ENCODE results near the gene AK5.
"Not testable (repeated sequence)": the region's sequence is repeated elsewhere in the genome, so short reads cannot be mapped to it uniquely, and the experiment has no call there.

AK5 gene

DNA sequence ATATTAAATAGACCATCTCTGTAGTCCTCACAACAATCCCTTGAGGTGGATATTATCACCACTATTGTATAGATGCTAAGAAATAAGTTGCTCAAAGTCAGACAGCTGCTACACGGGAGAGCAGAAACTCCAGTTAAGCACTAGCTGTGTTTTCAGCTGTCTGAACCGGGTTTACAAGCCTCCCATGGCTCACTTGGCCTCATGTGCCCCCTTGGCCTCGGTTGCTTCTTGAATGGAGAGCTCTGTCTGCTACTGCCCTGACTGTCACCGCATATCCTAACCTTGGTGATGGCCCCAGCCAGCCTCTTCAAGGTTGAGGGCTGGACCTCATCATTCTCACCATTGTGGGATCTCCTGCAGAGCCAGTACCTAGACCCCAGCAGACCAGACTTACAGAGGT lies 123.4 kb downstream of the AK5 start:
- DNase-seq, result no peak

DNA sequence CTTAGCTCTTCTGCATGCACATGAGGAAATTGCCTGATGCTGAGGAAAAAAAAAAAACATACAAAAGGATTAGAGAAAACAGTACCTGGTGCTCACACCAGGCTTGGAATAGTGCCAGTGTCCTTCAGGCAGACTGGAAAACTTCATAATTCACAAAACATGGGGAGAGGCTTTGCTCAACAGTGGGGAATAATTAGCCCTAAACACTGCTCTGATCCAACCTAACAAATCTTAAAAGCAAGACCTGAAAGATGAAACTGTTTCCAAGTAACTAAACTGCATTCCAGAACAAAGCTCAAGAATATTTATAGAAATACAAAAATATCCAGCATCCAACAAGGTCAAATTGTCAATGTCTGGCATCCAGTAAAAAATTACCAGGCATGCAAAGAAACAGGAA lies 124.8 kb downstream of the AK5 start:
- no peak for DNase-seq

DNA sequence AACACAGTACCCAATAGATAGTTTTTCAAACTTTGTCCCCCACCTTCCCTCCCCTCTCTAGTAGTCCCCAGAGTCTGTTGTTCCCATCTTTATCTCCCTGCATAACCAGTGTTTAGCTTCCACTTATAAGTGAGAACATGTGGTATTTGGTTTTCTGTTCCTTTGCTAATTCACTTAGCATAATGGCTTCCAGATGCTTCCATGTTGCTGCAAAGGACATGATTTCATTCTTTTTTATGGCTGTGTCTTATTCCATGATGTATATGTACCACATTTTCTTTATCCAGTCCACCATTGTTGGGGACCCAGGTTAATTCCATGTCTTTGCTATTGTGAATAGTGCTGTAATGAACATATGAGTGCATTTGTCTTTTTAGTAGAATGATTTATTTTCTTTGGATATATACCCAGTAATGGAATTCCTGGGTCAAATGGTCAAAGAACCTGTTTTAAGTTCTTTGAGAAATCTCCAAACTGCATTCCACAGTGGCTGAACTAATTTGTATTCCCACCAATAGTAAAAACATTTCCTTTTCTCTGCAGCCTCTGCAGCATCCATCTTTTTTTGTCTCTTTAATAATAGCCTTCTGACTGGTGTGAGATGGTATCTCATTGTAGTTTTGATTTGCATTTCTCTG lies 126.0 kb downstream of the AK5 start:
- no peak for DNase-seq

DNA sequence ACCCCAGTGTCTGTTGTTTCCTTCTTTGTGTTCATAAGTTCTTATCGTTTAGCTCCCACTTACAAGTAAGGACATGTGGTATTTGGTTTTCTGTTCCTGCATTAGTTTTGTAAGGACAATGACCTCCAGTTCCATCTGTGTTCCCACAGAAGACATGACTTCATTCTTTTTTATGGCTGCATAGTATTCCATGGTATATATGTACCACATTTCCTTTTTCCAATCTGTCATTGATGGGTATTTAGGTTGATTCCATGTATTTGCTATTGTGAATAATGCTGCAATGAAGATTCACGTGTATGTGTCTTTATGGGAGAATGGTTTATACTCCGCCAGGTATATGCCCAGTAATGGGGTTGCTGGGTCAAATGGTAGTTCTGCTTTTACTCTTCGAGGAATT lies 127.1 kb downstream of the AK5 start:
- DNase-seq, result not testable (repeated sequence)

DNA sequence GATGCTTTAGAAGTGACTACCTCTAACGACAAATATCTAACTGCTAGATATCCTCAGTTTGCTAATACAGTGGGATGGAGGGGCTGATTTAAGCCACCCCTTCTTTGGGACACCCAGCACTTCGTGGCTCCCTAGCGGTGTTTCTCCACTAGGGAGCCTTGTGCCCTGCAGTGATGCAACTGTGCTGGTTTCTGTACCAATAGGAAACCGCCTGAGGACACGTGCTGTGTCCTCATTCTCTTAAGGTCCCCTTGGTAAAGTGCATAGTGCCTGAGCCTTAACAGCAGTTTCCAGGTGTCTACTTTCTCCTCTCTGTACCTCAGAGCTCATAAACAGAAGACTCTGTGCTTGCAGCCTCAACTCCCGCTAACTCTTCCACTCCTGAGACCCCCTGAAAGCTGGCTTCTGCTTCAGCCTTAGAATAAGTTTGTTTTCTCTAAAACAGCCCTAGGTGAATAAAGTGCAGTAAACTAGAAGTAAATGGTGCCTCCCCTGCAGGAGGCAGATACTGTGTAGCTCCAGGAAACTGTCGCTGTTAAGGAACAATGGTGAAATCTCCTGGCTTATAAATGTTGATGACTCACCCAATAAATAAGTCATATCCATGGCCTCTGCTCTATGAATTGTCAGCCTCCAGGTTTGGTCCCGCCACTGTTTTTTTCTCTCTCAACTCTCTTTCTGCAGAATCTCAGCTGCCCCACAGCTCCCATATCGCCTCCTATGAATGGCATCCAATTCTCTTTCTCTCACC lies 130.4 kb downstream of the AK5 start:
- DNase-seq, result no peak

DNA sequence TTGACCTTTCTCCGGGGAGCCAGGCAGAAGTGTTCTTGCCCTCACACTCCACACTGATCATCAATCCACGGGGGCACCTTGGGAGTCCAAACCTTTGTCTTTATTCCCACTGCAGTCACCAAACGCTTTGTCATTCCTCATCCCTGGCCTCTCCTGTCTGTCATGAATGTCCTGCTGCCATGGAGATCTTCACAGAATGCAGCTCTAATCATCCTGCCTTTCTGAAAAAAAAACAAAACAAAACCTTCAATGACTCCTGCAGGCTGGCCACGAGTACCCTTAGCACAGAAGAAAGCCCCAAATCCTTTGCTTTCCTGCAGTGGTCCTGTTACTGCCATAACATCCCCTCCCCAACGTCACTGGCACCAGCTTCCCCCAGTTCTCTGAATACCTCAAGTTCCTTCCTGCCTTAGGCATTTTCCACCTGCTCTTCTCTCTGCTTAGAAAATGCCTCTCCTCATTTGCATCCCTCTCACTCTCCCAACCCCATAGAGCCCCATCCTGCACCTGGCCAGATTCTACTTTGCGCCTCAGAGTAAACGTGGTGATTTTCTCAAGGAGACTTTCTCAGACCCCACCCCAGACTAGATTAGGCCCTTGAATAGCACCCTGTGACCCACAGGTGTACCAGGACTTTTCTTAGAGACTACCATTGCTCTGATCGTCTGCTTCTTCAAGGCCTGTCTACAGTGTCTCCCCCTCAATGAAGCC lies 131.2 kb downstream of the AK5 start:
- no peak for DNase-seq

DNA sequence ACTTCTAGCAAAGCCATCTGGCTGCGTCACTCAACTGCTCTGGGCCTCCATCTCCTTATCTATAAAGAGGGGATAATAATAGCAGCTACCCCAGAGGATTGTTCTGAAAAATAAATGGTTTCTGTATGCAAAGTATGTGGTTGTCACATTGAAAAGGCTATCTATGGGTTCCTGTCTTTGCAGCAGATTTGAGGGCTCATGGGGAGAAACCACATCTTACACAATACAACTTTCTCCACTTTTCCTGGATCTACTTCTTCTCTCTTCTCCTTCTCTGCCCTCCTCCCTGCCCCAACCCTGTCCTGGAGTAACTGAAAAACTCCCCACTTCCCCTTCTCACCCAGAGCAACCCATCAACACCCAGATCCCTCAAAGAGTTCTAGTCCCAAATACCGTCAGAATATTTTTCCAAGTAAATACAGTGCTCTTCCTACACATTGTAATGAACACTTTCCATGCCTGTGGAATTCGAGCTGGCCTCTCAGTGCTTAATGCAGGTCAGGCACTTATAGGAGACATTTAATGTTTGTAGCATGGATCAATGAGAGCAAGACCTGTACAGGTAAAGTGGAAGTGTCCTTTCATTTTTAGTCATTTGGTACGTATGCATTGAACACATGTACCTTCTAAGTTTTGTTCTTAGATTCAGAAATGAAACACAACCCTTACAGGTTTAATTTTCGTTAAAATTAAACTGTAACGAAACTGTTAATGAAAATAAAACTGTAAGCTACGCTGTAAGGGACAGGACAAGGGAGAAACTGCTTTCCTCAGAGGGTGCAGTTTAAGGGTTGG lies 131.9 kb downstream of the AK5 start:
- DNase-seq, result no peak

DNA sequence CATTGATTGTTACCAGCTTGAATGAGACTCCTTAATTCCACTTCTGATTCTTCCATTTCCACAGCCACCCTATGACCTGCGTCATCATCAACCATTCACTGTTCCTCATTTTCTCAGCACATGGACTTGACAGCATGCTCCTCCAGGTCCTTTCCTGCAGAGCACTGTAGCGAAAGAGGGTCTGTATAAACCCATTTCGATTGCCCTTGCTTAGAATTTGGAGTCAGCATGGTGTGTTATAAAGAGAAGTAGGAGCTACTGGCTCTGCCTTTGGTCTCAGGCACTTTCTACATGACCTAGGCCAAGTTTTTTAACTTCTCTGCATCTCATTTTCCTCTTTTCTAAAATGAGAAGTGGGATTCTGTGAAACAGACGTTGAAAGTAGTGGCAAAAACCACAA lies 133.8 kb downstream of the AK5 start:
- no peak for DNase-seq

DNA sequence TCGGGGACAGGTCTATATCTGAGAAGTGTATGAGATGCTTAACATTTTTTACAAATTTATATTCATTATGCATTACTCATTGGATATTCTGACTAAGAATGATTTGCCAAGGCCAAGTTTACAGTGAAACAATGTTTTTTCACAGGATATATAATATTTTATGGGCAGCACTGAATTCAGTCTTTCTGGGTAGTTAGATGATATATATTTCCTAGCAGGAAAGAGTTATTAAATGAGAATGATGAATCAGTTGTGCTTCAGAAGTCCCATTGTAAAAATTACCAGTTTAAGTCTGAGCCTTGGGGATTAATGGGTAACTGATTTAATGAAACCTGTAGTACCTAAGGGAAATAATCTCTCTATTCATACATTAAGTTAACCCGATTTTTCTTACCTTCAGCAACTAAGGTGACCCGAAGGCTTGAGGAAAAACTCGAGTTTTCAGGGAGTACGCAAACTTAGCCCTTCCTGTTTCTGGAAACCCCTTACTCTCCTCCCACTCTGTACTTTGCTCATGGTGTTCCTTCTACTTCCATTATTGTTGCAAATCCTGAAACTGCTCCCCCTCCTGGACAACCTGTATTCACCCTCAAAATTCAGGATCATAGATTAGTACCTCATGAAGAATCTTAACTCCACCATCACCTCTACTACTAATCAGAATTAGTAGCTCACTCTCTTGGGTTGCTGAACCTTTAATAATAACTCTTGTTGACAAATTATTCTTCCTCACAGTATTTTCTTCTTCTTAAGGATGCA lies 135.1 kb downstream of the AK5 start:
- DNase-seq, result no peak

DNA sequence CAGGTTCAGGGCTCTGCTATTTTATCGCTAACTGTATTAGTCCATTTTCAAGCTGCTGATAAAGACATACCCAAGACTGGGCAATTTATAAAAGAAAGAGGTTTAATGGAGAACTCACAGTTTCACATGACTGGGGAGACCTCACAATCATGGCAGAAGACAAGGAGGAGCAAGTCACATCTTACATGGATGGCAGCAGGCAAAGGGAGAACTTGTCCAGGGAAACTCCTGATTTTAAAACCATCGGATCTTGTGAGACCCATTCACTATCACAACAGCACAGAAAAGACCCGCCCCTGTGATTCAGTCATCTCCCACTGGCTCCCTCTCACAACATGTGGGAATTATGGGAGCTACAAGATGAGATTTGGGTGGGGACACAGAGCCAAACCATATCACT lies 136.2 kb downstream of the AK5 start:
- DNase-seq, result not testable (repeated sequence)

DNA sequence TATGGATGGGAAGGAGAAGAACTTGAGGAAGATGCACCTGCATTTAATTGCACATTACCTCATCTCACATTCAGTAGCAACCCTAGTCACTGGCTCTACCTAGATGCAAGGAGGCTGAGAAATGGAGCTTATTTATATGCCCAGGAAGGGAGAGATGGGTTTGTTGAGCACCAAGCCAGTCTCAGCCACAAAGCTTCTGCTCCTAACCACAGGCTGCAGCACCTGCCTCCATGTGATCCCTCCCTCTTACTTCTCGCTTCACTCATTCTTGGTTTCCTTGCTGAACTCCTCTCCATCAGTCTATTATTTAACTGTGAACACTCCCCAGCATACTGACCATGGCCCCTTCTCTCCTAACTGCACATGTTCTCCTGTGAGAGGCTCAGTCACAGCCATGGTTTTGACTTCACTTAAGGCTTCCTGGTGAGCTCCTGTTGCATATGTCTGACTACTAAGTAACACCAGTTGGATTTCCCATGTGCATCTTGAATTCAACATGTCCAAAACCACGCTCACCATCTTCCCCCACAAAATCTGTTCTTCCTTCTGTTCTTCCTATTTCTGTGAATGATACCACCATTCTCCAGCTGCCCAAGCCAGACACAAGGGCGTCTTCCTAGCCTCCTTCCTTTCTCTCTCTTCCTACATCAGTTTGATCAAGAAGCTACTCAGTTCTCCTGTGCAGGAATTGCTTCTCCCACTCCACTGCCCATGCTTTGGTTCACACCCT lies 139.8 kb downstream of the AK5 start:
- no peak for DNase-seq

DNA sequence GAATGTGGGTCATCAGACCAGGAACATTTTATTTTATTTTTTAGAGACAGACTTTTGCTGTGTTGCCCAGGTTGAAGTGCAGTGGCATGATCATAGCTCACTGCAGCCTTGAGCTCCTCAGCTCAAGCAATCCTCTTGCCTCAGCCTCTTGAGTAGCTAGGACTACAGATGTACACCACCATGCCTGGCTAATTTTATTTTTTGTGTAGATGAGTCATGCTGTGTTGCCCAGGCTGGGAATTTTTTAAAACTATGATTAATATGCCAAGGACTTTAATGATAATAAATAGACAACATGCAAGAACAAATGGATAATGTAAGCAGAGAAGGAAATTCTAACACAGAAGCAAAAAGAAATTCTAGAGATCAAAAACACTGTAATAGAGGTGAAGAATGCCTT lies 142.4 kb downstream of the AK5 start:
- DNase-seq, result no peak

DNA sequence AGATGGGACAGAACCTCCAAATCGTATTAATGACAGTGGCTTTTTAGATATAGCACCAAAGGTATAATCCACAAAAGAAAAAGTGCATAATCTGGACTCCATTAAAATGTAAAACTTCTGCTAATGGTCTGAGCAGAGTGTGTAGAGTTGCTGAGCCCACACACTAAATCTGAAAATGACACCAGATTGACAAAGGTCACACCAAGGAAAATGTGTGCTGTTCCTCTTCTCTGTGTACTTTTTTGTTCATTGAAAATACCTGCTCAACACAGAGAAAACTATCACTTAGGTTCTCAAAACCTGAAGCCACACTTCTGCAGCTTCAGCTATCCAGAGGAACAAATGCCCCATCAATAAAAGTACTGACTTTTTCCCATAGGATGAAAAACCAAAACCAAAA lies 146.2 kb downstream of the AK5 start:
- DNase-seq, result no peak

DNA sequence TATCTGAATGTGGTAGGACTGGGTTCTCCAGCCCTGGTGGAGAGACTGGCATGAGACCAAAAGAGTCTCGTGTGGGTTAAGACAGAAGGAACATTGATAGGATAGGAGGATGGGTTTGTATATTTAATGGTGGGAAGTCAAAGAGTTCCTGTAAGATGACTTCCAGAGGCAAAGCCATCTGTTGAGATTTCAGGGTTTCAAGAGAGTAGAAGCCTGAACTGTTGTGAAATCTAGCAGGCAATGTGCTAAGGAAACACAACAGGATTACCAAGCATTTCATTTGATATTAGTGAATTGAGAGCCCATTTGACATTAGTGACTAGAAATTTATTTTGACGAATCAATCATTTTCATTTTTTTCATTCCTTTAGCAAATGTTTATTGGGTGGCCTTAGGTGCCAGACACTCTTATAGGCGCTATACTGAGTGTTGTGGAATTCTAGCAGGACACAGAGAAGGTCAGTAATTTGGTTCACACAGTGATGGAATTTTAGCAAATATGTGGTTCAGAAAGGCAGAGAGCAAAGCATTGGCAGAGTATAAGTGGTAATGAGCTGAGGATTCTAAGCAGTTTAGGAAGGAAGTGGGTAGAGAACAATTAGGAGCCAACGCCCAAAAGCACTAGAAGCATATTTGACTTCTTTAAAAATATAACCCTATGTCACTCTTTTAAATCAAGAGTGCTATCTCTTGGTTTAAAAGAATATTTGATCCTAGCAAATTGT lies 149.3 kb downstream of the AK5 start:
- no peak for DNase-seq

DNA sequence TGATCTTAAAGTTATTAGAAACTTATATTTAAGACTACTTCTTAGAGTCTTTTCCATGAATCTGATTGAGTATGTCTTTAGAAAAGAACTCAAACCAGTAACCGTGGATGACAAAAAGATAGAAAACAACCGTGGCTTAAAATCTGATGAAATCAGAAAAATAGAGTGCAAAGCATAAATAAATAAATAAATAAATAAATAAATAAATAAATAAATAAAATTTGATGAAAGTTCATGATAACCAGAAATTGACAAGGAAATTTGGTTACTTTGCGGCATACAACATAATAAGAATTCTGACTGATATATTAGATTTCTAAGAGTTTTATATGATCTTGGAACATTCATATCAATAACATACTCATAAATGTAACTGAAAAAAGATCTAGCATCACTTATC lies 152.1 kb downstream of the AK5 start:
- DNase-seq, result no peak

DNA sequence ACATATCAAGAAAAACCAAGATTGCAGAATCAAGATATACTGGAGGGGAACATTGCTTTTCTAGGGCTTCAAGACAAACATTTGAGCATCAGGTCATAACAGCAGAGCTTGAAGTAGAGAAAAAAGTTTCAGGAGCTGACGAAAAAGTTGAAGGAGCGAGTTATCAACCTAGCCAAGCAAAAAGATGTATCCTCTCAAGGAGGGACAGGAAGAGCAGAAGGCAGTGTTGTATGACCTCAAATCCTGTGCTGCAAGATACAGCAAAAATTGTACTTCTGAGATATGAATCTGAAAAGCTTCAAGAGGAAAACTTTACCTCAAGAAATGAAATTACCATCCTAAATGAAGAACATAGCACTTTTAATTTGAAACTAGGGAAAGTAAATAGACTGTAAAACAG lies 153.1 kb downstream of the AK5 start:
- DNase-seq, result no peak

DNA sequence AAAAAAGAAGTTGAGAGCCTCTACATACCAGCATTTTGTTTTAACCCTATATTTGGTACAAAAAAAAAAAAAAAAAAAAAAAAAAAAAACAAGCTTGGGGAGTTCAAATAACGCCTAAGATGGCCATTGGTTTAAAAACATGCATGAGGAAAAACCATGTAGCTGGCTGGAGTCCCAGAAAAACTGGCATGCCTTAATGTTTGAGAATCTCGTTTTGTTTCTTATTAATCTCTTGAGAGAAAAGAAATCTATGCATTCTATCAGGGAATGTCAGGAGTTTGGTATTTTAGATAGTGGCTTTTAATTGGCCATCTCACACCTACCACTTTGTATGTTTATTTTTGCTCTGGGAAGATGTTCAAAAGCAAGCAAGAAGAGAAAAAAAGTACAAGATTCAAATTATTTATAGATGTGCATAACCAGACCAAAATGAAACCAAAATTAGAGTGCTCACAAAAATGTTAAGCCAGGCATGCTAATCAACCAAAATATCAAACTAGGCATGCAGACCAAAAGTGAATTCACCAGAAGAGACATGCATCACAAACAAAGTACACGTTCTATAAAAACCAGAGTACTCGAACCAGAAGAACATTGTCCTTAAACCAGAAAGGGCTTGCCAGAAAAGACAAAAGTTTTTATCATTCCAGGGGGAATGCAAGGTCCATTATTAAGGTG lies 156.6 kb downstream of the AK5 start:
- DNase-seq, result no peak

DNA sequence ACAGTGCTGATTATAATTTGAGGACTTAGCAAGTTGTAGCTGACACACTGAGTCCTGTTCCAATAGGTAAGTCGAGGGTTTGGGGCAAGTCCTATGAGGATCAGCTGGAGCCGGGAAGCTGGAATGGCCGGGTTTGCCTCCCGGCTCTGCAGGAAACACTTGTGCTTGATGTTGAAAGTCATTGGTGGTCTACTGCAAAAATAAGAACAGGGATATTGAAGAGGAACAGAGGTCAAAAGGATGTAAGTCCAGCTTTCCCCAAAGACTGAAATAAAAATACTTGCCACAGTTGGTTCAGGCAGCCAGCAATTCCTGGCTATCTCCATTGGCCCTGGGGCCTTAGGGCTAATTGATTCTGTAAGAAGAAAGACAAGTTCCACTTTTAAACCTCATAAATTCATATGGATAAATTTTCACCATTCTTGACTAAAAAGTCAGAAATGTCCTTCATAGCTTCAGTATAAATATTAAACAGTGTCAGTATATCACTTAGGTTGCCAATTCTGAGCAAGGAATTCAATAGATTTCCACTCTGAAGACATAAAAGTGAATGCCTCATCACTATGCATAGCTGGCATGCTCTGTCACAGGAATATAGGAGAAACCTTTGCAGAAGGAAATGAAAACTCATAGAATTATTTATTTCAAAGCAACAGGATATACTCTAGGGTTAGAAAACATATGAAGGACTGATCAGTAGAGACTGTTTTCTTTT lies 165.2 kb downstream of the AK5 start:
- no peak for DNase-seq

DNA sequence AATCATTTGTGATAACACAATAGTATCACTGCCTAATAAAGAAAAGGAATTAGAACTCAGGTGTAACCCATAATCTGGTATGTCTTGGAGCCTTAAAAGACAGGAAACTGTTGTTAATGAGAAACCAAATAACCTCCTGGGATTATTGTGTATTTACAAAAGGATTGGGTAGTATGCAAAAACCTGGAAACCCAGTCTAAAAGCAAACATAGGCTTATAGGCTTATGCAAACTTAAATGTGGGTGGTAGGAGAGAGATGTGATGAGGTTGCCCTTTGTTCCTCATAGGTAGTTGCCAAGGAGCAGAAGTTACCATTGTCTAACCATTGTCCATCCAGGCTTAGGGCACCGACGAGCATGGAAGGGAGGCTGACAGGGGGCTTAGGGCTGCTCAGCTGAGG lies 165.8 kb downstream of the AK5 start:
- DNase-seq, result no peak

DNA sequence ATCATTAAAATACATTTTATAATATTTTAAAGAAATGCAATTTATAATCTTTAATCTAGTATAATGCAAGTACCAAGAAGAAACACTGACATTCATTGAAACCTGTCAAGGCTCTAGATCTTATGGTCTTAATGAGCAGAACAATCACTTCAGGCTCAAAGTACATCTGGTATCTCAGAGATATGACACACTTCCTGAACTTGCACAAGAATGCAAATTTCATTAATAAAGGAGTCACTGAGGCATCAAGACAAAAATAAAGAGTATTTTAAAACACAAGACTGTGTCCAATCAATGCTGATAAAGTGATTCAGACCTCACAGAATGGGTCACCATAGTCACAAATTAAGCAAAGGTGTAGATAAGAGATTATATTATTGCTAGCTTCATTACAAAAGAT lies 178.1 kb downstream of the AK5 start:
- no peak for DNase-seq

Measured in activated CD4-positive, alpha-beta T cell treated with anti-CD3 and anti-CD28 coated beads, Interleukin-2, Interleukin-6, amounts not matched to agents 100 ng/mL and 50 ng/mL, durations not matched to agents 16 hours and 8 hours (primary cell).